ENCODE data around the gene BROX.
A peak's percentile ranks its signal among the peaks of the same experiment; 100 is the strongest.

Gene BROX

DNA sequence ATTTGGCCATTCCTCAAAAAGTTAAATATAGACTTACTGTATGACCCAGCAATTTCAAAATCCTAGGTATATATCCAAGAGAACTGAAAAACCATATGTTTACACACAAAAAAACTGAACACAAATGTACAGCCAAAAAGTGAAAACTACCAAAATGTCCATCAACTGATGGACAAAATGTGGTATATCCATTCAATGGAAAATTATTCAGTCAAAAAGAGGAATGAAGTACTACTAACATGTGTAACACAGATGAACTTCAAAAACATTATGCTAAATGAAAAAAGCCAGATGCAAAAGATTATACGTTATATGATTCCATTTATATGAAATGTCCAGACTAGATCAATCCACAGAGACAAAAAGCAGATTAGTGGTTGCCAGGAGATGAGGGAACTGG lies 8.1 kb upstream of the BROX start:
- DNase-seq: no peak
- H3K36me3 ChIP-seq: no peaks in the 10 kb centered on the region
- H3K4me3 ChIP-seq (ENCODE audit: low read depth, low read length): no peak overlapping the region
- H3K27me3 ChIP-seq: no peaks in the 10 kb centered on the region
- TF ChIP-seq, protein P1, sequence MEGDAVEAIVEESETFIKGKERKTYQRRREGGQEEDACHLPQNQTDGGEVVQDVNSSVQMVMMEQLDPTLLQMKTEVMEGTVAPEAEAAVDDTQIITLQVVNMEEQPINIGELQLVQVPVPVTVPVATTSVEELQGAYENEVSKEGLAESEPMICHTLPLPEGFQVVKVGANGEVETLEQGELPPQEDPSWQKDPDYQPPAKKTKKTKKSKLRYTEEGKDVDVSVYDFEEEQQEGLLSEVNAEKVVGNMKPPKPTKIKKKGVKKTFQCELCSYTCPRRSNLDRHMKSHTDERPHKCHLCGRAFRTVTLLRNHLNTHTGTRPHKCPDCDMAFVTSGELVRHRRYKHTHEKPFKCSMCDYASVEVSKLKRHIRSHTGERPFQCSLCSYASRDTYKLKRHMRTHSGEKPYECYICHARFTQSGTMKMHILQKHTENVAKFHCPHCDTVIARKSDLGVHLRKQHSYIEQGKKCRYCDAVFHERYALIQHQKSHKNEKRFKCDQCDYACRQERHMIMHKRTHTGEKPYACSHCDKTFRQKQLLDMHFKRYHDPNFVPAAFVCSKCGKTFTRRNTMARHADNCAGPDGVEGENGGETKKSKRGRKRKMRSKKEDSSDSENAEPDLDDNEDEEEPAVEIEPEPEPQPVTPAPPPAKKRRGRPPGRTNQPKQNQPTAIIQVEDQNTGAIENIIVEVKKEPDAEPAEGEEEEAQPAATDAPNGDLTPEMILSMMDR (IDR thresholded peaks at IDR 0.05; ENCODE audit: low read depth, low read length): no peak
- H3K4me1 ChIP-seq: no peaks in the 10 kb centered on the region
- H3K9me3 ChIP-seq: no peaks in the 10 kb centered on the region; the same call in 1 of the 2 replicates

DNA sequence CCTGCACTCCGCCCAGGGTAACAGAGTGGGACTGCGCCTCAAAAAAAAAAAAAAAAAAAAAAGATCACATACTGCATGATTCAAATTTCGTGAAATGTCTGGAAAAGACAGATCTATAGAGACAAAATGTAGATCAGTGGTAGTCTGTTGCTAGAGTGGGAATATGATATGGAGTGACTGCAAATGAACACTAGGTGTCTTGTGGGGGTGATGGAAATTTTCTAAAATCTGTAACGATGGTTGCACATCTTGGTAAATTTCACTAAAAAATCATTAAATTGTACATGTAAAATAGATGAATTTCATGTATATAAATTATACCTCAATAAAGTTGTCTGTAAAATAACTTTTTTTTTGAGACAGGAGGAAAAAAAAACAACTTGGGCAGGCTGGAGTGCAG lies 5.5 kb upstream of the BROX start:
- no peaks in the 10 kb centered on the region; the same call in 1 of the 2 replicates for H3K9me3 ChIP-seq
- no peaks in the 10 kb centered on the region for H3K36me3 ChIP-seq
- DNase-seq: no peak
- H3K27me3 ChIP-seq: no peaks in the 10 kb centered on the region
- no peak overlapping the region for H3K4me3 ChIP-seq (ENCODE audit: low read depth, low read length)
- TF ChIP-seq, protein P1 (IDR thresholded peaks at IDR 0.05; ENCODE audit: low read depth, low read length): no peak; the same call in 1 of the 2 replicates
- H3K4me1 ChIP-seq: peaks cover 8% of the 10 kb centered on the region

DNA sequence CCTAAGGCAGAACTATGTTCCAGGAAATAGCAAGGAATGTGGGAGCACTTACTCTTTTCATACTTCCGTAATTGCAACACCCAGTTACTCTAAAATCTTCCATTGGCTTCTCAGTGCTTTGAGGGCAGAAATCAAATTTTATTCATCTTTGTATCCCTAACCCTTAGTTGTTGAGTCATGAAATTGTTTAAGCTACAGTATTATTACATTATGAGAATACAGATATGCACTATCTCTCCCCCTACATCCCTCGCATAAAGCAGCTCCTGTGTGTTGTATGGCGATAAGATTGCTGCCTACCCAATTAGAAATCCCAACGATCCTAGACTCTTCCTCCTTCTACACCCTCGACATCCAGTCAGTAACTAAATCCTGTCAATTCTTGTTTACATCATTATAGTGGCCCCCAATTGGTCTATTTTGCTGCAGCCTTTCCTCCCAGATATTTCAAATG lies 2.6 kb upstream of the BROX start:
- peak overlapping the region; percentile 99 for H3K4me3 ChIP-seq (ENCODE audit: low read depth, low read length)
- no peaks in the 10 kb centered on the region for H3K36me3 ChIP-seq
- TF ChIP-seq, protein P1 (IDR thresholded peaks at IDR 0.05; ENCODE audit: low read depth, low read length): no peak
- no peaks in the 10 kb centered on the region; the same call in 1 of the 2 replicates for H3K9me3 ChIP-seq
- DNase-seq: no peak
- peaks cover 8% of the 10 kb centered on the region for H3K4me1 ChIP-seq
- no peaks in the 10 kb centered on the region for H3K27me3 ChIP-seq

DNA sequence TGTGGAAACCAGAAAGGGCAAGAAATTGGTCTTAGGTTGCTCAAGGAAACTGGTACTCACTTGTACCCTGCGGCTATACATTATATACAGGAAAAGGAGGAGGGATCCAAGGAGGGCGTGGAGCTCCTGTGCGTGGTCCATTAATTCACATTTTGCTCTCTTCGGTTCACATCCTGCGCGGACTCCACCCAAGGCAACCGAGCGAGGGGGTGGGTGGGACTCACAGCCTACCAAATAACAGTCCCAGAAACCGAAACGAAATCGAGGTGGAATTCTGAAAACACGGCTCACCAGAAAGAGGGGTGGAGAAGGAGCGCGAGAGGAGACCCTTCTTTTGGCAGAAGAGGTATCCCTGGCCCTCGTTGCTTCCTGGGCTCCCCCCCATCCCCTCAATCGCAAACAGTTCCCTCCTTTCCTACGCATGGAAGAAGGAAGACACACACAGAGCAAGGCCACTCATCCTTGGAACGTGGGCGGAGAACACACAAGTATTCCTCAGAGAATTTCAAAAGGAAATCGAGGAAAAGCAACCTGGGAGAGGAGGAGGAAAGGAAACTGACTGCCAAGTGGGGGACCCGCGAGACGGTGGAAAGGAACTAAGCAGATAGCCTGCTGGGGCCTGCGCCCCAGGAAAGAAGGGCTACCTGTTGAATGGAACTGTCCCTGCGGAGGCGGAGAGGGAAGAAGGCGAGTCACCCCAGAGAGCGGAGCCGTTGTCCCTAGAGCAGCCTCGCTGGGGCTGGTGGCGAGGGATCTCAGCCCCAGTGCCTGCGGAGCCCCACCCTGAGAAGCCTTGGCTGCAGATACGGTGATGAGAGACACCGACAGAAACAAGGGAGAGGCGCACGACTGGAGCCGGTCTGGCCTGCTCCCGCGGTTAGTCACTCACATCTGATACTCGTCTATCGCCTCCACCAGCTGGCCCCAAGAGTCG lies 778 bp upstream of the BROX start:
- H3K27me3 ChIP-seq: no peaks in the 10 kb centered on the region
- H3K4me3 ChIP-seq (ENCODE audit: low read depth, low read length): peak overlapping the region; percentile 99
- peak; percentile 60 for DNase-seq
- H3K9me3 ChIP-seq: no peaks in the 10 kb centered on the region
- TF ChIP-seq, protein P1 (IDR thresholded peaks at IDR 0.05; ENCODE audit: low read depth, low read length): no peak
- peaks cover 8% of the 10 kb centered on the region for H3K4me1 ChIP-seq
- peaks cover 5% of the 10 kb centered on the region; the same call in 1 of the 2 replicates for H3K36me3 ChIP-seq

DNA sequence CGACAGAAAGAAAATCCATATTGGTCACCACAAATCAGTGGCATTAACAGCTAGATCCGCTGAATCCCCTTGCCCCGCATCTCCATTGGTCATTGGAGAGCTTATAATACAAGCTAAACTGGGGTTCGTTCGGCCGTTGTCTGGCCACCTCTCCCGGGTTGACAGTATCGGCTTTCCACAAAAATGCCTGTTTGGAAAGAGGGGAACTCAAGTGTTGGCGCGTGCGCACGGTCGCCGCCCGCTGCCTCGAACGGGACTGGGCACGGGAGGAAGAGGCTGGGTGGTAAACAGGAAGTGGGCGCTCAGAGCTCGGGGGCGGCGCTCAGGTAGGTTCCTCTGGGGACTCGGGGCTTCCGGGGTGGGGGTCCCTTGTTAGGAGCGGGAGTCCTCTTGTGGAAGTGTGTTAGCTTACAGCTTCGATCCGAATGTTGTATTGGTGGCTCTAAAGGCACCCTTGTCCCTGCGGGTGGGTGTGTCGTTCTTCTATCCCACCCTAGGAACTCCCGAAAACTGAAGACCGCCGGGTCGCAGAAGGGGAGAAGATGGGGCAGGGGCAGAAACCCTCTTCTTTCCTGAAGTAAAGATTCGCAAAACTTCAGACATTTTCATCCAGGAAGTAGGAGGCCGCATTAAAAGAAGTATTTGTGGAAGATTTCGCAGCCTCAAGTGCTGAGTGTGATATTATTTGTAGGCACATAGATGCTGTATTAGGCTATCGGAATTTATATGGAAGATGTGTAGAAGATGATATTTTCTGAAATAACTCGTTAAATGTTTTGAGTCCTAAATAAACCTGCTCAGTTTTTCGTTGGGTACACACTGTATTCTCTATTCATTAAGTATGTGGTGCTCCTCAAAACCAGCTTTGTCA lies 962 bp downstream of the BROX start:
- TF ChIP-seq, protein P1 (IDR thresholded peaks at IDR 0.05; ENCODE audit: low read depth, low read length): no peak
- Histone ChIP-seq H3K27me3 (no peaks in the 10 kb centered on the region), H3K9me3 (no peaks in the 10 kb centered on the region), H3K4me3 (ENCODE audit: low read depth, low read length) (peak overlapping the region; percentile 83), H3K36me3 (peaks cover 8% of the 10 kb centered on the region; the same call in 1 of the 2 replicates), H3K4me1 (peaks cover 8% of the 10 kb centered on the region)
- DNase-seq: peak; percentile 93

All from BE2C (cell line).